IPS-18c (cell line): ENCODE results near the gene CD34.
"Not testable (repeated sequence)": the region's sequence is repeated elsewhere in the genome, so short reads cannot be mapped to it uniquely, and the experiment has no call there.

Experiments
- H3K4me3 ChIP-seq: 2 replicates; pipeline ENCODE4 v1.7.0; 2013; ENCODE audit warnings: low read depth, mild to moderate bottlenecking, low read length, moderate library complexity; ENCODE audit not compliant: insufficient read depth
- H3K9me3 ChIP-seq: one replicate; pipeline ENCODE4 v1.6.1; 2013; ENCODE audit warnings: mild to moderate bottlenecking, low read length, moderate library complexity; ENCODE audit not compliant: control insufficient read depth, insufficient read depth

CD34 gene

DNA sequence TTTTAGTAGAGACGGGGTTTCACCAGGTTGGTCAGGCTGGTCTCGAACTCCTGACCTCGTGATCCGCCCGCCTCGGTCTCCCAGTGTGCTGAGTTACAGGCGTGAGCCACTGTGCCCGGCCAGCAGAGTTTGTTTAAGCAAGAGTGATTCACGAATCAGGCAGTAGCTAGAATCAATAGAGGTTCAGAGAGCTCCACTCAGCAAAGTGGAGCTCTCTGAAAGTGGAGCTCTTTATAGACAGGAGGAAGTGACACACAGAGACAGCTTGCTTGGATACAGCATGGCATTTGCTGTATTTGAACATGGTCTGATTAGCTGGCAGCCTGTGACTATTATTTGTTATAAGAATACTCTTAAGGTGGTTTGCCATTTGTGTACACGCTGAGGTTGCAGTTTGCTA, 27.1 kb upstream of the CD34 start:
- Histone ChIP-seq H3K9me3 (no peaks in the 10 kb centered on the region), H3K4me3 (no peak overlapping the region)

DNA sequence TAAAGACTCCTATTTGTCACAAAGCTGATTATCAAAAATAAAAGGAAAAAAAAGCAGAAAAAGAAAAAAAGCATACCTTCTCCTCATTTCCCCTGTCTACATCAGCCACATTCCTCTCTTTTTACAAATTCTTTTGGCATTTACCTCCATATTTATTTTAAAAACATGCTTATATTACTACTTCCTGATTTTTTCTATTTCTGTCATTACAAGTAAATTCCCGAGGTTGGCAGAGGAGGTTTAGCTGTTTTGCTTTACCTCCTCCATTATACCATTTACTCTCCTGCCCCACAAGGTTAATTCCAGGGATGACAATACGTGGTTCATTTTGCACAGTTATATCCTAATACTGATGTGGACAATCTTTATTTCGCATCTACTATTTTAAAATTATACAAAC, 26.3 kb upstream of the CD34 start:
- Histone ChIP-seq H3K4me3 (no peak overlapping the region), H3K9me3 (no peaks in the 10 kb centered on the region)

DNA sequence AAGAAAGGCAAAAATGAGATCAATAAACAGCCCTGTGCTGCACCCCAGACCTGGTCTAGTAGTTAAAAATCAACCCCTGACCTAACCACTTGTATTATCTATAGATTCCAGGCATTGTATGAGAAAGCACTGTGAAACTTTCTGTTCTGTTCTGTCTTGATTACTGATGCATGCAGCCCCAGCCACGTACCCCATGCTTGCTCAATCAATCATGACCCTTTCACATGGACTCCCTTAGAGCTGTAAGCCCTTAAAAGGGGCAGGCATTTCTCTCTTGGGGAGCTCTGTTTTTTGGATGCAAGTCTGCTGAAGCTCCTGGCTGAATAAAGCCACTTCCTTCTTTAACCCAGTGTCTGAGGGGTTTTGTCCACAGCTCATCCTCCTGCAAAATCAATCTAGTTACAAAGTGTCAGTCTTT, 24.2 kb upstream of the CD34 start:
- Histone ChIP-seq H3K9me3 (no peaks in the 10 kb centered on the region), H3K4me3 (no peak overlapping the region)

DNA sequence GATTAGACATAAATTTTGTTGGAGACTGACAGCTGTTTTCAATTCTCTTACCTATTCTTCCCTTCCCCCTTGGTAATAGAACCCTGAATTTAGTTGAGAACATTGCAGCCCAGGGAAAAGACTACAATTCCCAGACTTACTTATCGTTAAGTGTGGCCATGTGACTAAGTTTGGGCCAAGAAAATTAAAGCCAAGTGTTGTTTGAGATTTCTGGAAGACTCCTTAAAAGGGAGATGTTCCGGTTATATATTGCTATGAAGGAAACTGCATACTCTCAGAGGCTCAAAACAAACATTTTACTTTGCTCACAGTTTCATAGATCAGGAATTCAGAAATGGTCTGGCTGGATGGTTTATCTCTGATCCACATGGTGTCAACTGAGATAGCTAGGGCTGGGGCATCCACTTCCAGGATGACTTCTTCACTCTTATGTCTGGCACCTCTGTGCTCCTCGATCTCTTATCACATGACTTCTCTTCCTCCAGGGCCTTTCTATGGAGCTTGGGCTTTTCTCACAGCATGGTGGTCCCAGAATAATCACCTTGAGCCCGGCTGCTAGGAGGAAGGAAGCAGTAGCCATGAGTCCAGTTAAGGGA, 22.4 kb upstream of the CD34 start:
- Histone ChIP-seq H3K4me3 (no peak overlapping the region), H3K9me3 (no peaks in the 10 kb centered on the region)

DNA sequence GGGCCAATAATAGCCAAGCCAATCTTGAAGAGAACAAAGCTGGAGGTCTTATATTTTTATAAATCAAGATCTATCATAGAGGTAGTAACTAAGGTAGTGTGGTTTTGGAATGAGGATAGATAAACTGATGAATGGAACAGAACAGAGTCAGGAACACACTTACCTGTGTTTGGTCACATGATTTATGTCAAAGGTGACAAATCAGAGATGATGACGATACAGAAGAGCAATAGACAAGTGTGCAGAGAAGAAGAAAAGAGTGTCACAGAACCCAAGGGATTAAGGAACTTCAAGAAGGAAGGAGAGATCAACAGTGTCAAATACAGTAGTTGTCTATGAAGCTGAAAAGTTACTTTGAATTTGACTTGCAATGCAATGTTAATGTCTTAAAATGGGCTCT, 16.1 kb upstream of the CD34 start:
- Histone ChIP-seq H3K9me3 (no peaks in the 10 kb centered on the region), H3K4me3 (no peak overlapping the region)

DNA sequence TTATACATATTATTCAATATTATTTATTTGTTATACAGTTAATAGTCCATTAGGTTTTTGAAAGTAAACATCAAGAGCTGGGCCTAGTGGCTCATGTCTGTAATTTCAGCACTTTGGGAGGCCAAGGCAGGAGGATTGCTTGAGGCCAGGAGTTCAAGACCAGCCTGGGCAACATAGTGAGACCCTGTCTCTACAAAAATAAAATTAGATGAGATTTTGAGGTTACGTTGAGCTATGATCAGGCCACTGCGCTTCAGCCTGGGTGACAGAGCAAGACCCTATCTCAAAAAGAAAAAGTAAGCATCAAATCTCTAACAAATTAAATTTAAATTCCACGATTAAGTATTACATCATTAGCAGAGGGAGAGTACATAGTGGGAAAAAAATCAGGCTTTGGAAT, 15.0 kb upstream of the CD34 start:
- not testable (repeated sequence) for H3K4me3 ChIP-seq, H3K9me3 ChIP-seq

DNA sequence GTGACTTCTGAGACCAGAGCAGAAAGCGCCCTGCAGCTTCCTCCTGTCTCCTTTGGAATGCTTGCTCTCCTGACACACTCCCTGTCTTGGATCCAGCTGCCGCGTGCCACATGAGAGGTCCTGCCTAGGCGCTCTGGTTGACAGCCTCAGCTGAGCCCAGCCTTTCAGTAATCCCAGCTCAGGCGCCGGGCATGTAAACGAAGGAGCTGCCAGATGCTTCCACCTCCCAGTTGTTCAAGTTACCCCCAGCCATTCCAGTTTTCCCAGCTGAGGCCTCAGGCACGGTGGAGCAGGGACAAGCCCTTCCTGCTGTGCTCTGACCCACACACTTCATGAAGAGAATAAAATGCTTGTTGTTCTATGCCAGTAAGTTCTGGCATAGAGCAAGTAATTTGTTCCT, 14.3 kb upstream of the CD34 start:
- no peaks in the 10 kb centered on the region for H3K9me3 ChIP-seq
- H3K4me3 ChIP-seq, result no peak overlapping the region

DNA sequence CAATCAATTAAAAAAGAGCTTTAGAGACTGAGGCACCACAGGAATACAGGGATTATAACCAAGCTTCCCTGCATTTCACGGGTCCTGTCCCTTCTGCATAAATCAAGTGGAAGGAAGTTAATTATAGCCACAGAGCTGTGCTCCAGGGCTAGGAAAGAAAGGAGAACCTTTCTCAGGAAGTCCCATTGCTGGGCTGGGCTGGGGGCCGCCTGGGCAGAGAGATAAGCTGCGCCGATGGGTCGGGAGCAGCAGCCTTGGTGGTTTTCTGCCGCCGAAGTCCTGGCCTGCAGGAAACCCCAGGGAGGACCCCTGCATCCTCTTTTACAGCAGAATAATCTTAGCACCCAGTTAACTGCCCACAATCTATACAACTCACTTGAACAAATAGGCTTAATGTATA, 12.6 kb upstream of the CD34 start:
- H3K9me3 ChIP-seq, result no peaks in the 10 kb centered on the region
- H3K4me3 ChIP-seq, result no peak overlapping the region

DNA sequence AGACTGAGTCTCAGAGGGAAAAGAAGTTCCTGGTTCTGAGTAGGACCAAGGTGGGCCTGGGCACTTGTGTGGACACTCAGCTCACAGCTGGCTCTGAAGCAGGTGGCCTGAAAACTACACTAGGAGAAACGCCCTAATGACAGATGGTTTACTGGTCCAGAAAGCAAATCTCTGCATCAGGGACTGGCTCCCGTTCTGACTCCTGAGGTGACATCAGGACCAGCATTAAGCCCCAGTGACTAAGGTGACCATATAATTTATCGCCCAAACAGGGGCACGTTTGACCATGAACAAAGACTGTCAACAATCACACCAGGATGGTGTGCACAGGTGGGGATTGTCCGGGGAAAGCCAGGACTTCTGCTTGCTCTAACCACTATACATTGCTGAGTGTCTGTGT, 12.2 kb upstream of the CD34 start:
- H3K4me3 ChIP-seq, result no peak overlapping the region
- H3K9me3 ChIP-seq, result no peaks in the 10 kb centered on the region

DNA sequence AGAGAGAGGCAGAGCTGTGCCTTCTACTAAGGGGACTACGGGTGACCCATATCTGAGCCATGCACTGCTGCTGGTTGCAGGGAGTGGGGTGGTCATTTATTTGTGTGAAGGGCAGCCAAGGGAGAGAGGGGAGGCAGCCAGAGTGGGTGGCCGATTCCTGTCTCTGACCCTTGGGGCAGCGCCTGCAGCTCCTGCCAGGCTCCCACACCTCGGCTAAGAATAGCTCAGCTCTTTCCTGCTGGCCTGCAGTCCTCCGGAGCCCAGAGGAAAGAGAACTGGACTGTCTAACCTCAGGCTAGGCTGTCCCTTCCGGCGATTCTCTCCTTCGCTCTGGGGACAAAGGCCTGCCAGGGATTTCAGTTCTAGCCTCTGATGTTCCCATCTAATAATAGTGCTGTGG, 11.6 kb upstream of the CD34 start:
- H3K4me3 ChIP-seq, result no peak overlapping the region
- H3K9me3 ChIP-seq, result no peaks in the 10 kb centered on the region

DNA sequence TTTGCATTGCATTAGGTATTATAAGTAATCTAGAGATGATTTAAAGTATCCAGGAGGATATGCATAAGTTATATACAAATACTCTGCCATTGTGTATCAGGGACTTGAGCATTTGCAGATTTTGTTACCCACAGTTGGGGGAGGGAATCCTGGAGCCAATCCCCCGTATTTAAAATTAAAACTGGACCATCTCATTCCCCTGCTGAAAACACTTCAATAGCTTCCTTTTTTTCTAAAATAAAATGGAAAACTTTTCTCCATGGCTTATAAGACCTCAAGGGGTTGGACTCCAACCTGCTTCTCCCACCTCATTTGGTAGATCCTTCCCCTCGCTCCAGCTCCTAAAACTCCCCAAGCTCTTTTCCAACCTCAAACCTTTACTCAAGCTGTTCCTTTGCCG, 10.4 kb upstream of the CD34 start:
- Histone ChIP-seq H3K9me3 (no peaks in the 10 kb centered on the region), H3K4me3 (no peak overlapping the region)

DNA sequence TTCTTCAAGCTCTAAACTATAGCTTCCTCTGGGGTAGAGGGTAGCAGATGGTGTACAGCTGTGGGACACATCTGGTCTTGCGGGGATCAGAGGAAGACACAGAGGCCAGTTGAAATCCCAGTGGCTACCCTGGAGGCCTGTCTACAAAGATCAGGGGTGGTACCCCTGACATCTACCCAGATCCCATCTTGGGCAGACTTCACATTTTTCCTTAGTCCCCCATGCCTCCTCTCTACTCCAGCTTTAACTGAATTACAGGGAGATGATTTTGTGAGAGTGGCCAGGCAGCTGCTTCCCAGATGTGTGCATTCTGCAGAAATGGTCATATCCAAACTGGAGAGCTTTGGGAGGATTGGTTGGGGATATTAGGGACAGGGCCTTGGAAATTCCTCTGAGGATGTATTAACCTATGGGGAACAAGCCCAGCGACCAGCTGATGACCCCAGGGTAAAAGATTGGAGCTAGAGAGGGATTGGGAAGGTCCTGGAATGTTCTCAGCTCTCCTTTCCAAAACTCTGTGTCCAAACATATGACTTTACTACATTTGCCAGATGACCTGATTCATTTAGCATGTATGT, 9.6 kb upstream of the CD34 start:
- H3K4me3 ChIP-seq, result no peak overlapping the region
- no peaks in the 10 kb centered on the region for H3K9me3 ChIP-seq

DNA sequence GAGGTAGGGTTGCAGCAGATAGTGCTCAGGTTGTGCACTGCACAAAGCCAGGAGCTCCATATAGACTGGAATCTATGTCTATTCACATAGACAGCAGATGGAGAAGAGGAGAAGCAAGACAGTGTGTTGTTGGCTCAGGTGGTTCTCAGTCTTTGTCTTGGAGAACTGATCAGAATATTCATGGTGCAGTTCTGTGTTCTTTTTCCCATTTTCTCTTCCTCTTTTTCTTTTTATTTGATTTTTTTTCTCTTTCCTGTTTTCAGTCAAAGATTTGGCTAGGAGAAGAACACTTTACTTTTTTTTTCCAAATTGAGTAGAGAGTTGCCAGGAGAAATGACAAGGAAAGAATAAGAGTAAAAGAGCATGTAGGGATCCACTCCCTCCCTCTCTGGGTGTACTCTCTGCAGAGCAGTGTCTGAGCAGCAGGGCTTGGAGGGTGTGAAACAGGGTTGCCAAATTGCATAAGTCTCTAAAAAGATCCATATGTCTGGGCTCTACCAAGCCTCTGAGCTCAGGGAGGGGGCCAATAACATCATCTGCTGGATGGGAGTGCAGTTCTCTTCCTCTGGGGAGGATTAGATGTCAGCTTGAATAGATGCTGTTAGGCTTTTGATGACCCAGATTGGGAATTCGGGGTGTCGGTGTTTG, 8.7 kb upstream of the CD34 start:
- Histone ChIP-seq H3K9me3 (no peaks in the 10 kb centered on the region), H3K4me3 (no peak overlapping the region)

DNA sequence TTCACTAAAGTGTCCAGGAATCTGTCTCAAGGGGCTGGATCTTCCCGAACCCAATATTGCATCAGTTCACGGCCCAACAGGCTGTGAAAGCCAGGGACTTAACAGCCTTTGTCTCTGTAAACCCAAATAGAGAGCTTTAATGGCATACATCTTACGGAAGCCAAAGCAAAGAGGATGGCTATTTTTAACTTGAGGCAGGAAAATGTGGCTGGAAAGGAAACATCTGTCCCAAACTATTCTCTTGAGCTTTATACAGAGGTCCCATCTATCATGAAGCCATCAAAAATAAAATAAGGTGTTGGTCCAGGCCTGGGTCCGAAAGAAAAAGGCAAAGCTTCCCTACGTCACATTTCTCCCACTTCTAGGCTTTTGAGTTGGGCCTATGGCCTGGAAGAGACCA, 7.7 kb upstream of the CD34 start:
- H3K9me3 ChIP-seq, result no peaks in the 10 kb centered on the region

DNA sequence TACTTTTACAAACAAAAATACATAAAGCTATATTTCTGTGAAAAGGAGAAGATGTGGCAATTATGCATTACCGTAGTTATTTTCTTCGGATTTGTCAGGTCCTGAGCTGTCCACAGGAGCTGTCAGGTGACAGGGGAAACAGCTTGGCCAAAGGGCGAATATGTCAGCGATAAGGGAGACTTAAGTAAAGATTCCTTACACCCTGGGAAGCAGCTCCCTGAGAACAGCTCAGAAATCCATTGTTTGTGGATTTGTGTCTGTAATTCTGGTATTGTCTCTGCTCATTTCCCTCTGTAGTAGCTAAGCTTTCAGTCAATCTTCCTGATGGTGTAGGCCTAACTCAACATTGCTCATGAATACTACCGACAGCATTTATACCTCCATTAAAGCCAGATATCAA, 7.1 kb upstream of the CD34 start:
- Histone ChIP-seq H3K9me3 (no peaks in the 10 kb centered on the region), H3K4me3 (no peak overlapping the region)

More for the DNA sequence above, 7.7 kb upstream of the CD34 start:
- H3K4me3 ChIP-seq, result no peak overlapping the region

DNA sequence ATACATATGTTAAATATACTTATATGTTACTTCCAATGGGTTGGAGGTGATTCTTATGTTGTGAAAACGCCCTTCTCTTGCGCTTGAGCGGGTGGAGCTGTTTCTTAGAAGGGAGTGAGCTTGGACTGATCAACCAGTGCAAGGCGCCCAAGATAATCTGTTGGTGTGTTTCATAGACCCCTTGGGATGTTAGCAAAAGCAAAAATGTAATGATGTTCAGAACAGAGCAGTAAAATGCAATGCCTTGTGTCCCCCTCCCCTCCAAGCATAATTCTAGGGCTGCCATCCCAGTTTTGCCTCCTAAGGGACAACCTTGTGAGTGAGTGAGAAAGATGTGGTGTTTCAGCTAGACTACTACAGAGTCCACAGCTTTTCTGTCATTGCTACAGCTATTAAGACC, 6.2 kb upstream of the CD34 start:
- Histone ChIP-seq H3K9me3 (no peaks in the 10 kb centered on the region), H3K4me3 (no peak overlapping the region)

DNA sequence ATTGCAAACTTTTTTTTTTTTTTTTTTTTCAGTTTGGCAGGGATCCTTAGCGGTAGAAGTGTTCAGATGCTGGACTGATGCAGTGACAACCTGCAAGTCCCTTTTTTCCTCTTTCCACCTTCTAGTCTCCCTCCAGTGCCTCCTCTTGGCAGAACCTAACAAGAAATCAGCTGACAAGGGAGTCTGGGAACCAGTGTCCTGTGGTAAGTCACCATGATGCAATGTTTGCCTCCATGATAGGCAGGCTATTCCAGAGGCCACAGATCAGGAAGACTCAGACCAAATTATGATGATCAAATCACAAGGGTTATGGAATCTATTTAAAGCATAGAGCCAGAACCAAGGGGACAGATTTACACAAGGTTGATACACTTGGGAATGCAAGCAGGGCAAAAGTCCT, 3.0 kb upstream of the CD34 start:
- Histone ChIP-seq H3K9me3 (no peaks in the 10 kb centered on the region), H3K4me3 (no peak overlapping the region)

DNA sequence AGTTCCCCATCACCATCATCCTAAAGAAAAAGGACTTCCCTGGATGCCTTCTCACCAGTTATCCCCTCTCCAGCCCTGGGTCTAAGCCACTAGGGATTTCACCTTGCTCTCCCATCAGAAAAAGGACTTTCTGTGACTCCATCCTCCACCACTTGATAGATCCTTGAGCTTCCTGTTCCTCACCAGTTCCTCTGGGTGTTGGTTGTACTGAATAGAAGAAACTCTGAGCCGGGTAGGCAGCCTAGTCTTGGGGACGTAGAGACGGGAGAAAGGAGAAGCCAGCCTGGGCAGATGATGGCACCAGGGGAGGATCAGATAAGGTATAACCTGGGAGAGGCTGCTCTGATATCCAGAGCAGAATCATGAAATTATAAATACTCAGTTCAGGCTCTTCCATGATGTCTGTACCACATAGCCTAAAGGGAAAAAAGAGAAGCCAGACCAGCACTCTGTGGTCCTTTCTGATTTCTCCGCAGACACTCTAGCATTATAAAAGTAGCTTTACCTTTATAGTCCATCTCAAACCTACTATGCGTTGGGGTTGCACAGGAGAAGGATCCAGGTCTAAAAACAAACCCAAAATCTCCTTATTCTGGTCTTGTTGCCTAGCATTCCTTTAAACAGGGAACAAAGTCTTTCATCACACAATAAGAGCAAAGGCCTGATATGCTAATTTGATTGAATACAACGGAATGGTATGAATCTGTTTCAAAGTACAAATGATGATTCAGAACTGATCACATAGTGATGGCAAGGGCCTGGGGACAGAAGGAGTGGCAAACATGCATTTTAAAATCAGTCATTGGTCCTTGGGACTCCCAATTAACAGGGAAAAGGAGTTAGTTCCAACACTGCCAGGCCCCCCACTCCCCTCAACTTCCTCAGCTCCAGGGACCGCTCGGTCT, 1.2 kb upstream of the CD34 start:
- no peaks in the 10 kb centered on the region for H3K9me3 ChIP-seq
- no peak overlapping the region for H3K4me3 ChIP-seq
